Epidermal melanocyte (primary cell): ENCODE measurements around the gene ZNF787.

Experiments
- DNase-seq: peaks from one replicate; pipeline ENCODE4 v3.0.0; 2011; ENCODE audit warnings: low spot score; ENCODE audit not compliant: insufficient read length

The ZNF787 gene

GRCh38 chr19:56088497-56089215 lies 32.4 kb downstream of the ZNF787 start:
- no peak for DNase-seq

DNA sequence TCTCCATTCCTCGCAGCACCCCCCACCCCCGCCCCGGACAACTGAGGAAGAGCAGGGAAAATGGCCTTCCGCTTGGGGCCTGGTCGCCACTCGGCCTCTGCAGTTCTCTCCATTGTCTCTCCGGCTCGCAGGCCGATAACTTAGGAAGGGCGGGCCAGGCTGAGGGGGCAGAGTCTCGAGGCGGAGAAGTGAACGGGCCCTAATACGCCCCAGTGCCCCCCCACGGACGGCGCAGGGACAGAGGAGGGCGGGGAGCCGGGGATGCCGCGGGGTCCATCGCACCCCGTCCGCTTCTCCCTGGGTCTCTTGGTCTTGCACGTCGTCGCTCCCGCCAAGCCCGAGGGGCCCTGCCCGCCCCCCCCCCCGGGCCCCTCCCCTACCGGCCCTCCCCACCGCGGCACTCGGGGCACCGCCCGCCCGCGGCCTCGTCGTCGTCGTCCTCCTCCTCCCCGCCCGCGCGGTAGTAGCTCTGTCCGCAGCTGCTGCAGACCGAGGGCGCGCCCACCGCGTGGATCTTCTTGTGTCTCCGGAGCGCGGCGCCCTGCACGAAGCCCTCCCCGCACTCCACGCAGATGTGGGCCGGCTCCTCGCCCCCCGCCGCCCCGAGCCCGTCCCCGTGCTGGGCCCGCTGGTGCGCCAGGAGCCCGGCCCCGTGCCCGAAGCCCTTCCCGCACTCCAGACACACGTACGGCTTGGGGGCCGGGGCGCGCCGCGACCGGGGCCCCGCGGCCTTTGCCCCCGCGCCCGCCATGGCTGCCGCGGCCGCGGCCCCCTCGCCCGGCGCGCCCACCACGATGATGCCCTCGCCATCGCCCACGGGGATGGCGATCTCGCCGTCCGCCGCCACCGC lies 33.2 kb downstream of the ZNF787 start:
- DNase-seq: no peak

DNA sequence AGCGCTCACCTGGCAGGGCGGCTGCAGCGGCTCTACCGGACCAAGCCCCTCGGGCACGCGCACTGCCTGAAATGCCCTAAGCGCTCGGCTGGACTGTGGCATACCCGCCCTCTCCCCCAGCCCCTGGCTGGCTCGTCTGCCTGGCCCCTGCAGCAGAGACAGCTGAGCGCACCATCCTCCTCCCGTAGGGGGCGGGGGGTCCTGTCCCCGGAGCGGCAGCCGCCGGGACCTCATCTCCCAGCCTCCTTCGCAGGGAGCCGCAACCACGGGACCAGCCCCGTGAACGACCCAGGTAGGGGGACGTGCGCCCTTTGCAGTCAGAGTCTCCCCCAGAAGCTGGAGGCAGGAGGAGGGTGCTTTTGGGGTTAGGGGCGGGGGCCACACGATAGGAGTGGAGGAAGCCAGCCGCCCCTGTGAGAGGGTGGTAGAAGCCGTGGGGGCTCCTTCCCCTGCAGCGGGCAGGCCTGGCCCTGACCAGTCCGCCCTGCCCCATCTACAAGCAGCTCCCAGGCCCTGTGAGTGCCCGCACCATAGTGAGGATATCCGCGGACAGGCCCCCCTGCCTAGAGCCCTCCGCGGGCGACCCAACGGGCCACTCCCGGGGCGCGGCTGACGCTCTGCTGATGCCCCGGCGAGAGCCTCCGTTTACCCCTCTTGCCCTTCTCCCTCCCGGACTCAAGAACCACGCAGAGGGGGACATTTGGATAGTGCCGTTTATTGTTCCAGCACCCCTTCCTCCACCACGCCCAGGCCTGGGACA lies 34.2 kb downstream of the ZNF787 start:
- no peak for DNase-seq

GRCh38 chr19:56085571-56086275 lies 35.4 kb downstream of the ZNF787 start:
- DNase-seq: no peak

- DNase-seq: no peak
Measured at GRCh38 chr19:56084835-56085536, 36.1 kb downstream of the ZNF787 start.

- DNase-seq: no peak
Measured at GRCh38 chr19:56083668-56084067, 37.4 kb downstream of the ZNF787 start.

DNA sequence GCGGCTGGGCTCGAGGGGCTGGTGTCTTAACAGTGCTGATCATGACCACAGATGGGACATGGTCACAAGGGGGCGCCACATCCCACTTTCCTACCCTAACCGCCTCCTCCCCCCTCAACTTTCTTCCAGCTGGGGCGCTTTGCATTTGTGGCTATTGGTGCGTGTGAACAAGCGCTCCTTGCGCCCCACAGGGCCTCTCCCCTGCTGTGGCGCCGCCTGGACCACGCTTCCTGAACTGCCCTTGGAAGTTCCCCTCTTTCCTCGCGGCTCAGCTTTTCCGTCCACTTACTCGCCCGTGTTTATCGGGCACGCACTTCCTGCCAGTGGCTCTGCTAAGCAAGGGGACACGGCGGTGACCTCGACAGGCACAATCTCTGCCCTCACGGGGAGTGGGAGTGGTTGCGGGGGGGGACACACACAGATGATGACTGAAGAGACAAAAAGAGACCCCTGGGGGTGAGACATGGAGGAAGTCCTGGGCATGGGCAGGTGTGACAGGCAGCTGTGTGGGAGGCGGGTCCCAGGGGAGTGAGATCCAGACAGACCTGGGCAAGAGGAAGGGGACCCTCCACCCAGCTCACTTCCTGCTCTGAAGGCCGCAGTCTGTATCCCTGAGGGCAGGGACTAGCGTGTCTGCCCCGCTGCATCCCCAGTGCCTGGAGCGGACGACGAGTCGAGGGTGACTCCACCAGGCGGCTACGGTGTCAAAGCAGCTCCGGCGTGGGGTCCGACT lies 40.3 kb downstream of the ZNF787 start:
- peak; percentile 94 for DNase-seq

- DNase-seq: no peak
Measured at GRCh38 chr19:56079609-56080008, 41.5 kb downstream of the ZNF787 start.

- DNase-seq: peak; percentile 80
Measured at GRCh38 chr19:56076498-56076897, 44.6 kb downstream of the ZNF787 start.

- no peak for DNase-seq
Measured at GRCh38 chr19:56071151-56071550, 49.9 kb downstream of the ZNF787 start.

- DNase-seq: no peak
Measured at GRCh38 chr19:56069642-56070041, 51.5 kb downstream of the ZNF787 start.

DNA sequence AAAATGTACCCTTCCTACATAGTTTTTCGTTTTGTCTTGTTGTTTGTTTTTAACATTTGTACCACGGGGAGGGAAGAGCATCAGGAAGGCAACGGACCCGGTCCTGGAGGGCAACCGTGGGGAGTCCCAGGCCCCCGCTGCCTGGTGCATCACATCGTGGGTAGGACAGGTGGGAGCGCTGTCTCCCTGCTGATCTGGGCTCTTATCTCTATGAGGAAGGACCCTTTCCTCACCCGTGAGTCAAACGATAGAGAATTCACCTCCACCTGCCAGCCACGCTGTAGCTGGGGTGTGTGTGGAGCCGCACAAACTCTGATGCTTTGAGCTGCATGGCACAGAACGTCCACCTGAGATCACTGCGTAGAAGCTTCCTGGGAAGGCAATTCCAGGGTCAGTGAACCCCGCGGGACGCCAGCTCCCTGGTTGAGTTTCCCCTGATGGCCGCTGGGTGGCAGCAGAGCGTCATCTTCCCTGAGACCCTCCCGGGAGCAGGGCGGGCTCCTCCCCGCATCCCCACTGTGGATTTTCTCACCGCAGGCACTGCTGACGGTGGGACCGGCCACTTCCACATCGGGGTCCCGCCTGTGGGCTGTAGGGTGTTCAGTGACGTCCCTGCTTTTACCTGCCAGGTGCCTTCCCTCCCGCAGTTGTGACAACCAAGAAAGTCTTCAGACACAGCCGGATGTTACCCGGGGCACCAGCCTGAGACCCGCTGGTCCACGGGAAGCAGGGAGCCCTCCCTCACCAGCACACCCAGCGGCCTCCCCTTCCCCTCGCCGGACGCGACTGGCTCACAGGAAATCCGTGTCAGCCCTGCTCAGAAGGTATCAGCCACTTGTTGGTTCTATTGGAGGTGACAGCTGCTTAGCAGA lies 54.7 kb downstream of the ZNF787 start:
- DNase-seq: peak; percentile 53

- no peak for DNase-seq
Measured at GRCh38 chr19:56053596-56053995, 67.5 kb downstream of the ZNF787 start.
